Fibroblast of upper back skin (primary cell): ENCODE data around the gene OR13H1.
"Not testable (repeated sequence)": the region's sequence is repeated elsewhere in the genome, so short reads cannot be mapped to it uniquely, and the experiment has no call there.

ENCODE experiments used
- DNase-seq: peaks from one replicate; pipeline ENCODE4 v3.0.0-alpha.2; 2013

The OR13H1 gene

GRCh38 chrX:131543774-131544173 is at the start of gene OR13H1:
Gene OR13H1 (plus strand): TSS chrX:131544074. CDS start chrX:131544074, 0 bp downstream.
- no peak for DNase-seq

- DNase-seq: not testable (repeated sequence)
Measured at GRCh38 chrX:131501556-131501955, 42.3 kb upstream of the OR13H1 start.

GRCh38 chrX:131513159-131513914 is 30.5 kb upstream of the OR13H1 start:
- no peak for DNase-seq

GRCh38 chrX:131521824-131522223 is 22.1 kb upstream of the OR13H1 start:
- DNase-seq: no peak

- DNase-seq: no peak
Measured at GRCh38 chrX:131544218-131544617, 344 bp downstream of the OR13H1 start.

- no peak for DNase-seq
Measured at GRCh38 chrX:131549011-131549410, 5.1 kb downstream of the OR13H1 start.

GRCh38 chrX:131552453-131552852 is 8.6 kb downstream of the OR13H1 start:
- DNase-seq: not testable (repeated sequence)

- DNase-seq: no peak
Measured at GRCh38 chrX:131558562-131558961, 14.7 kb downstream of the OR13H1 start.

- no peak for DNase-seq
Measured at GRCh38 chrX:131564553-131565229, 20.8 kb downstream of the OR13H1 start.

GRCh38 chrX:131565909-131566308 is 22.0 kb downstream of the OR13H1 start:
- DNase-seq: no peak

- DNase-seq: no peak
Measured at GRCh38 chrX:131571348-131571747, 27.5 kb downstream of the OR13H1 start.

GRCh38 chrX:131572372-131573014 is 28.6 kb downstream of the OR13H1 start:
- no peak for DNase-seq

GRCh38 chrX:131577413-131577812 is 33.5 kb downstream of the OR13H1 start:
- no peak for DNase-seq

- no peak for DNase-seq
Measured at GRCh38 chrX:131577999-131578734, 34.3 kb downstream of the OR13H1 start.

GRCh38 chrX:131578735-131579367 is 35.0 kb downstream of the OR13H1 start:
- not testable (repeated sequence) for DNase-seq

GRCh38 chrX:131588995-131589394 is 45.1 kb downstream of the OR13H1 start:
- peak; percentile 54 for DNase-seq
